HG02973 (cell line): Measurements from ENCODE around the gene BAD.

ENCODE experiments used
- ATAC-seq: cut with Tn5 transposase; IDR thresholded peaks from one replicate; pipeline ENCODE4 v1.9.1; 2021; ENCODE audit warnings: moderate library complexity; ENCODE audit not compliant: unreplicated experiment

Gene BAD

GRCh38 chr11:64261556-64262080, 22.8 kb downstream of the BAD start:
- no peak for ATAC-seq

DNA sequence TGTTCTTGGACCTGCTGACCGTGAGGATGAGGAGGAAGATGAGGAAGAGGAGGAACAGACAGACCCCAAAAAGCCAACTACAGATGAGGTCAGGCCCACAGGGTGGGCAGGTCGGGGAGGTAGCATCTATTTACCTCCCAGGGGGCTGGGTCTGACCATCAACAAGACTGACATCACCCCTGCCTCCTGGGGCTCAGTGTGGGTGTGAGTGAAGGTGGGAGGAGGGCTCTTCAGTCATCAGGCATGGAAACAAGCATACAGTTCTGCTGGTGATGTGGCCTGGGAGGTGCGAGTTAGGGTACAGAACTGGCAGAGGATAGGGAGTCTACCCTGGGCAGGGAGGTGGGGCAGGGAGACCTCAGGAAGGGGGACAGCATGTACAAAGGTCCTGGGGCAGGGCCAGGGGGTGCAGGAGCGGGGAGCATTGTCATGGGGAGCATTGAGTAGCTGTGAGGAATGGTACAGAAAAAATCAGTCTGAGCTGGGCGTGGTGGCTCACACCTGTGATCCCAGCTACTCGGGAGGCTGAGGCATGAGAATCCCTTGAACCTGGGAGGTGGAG, 24.2 kb downstream of the BAD start:
- no peak for ATAC-seq

DNA sequence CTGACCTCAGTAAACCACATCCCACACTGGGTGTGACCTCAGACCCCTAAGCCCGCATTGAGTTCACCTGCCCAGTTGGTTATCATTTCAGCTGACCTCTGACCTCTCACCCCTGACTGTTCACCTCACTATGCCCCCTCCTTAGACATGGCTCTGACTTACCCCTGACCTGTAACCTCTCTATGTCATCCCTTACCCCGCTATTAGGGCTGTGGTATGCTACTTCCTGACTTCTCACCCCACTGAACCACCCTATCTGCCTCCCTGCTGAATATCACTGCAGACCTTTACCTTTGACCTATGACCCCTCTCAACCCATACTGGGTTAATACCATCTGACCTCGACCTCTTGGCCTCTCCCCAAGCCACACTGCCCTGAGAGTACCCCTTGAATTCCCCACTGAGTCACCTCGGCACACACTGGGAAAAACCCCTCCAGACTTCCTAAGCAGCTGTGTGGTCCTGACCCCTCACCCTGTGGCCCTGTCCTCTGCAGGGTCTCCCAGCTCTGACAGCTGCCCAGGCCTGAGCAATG, 24.9 kb downstream of the BAD start:
- no peak for ATAC-seq

GRCh38 chr11:64258946-64259532, 25.4 kb downstream of the BAD start:
- no peak for ATAC-seq

- no peak for ATAC-seq
Measured at GRCh38 chr11:64258356-64258755, 26.1 kb downstream of the BAD start.

- ATAC-seq, result no peak
Measured at GRCh38 chr11:64256300-64256699, 28.2 kb downstream of the BAD start.

DNA sequence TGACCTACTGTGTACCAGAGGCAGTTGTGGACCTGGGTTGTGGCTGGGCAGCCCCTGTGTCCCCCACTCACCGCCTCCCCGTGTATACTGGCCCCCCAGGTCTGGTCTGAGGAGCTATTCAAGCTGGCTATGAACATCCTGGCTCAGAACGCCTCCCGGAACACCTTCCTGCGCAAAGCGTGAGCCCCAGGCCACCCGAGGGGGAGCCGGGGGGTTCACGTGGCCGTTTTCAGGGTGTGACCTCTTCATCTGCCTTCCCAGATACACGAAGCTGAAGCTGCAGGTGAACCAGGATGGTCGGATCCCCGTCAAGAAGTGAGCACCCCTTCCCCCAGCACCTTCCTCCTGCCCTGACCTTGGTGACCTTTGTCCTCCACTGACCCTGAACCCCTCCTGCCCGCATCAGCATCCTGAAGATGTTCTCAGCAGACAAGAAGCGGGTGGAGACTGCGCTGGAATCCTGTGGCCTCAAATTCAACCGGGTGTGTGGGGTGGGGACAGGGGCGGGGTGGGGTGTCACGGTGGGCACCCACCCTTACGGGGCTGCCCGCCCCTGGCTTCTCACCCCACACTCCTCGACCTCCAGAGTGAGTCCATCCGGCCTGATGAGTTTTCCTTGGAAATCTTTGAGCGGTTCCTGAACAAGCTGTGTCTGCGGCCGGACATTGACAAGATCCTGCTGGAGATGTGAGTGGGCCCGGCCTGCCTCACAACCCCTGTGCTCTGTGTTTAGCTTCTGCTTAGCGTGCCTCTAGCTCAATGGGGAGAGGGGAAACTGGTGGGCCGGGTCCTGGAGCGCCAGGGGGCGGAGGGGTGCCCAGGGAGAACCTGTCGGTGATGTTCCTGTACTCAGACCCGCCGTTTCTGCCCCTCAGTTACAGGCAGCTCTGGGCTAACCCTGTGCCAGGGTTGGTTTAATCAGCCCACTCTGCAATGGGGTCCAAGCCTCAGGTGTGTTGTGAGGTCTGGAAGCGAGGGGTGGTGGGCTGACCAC, 29.0 kb downstream of the BAD start:
- no peak for ATAC-seq

GRCh38 chr11:64254326-64254725, 30.1 kb downstream of the BAD start:
- ATAC-seq, result no peak

- ATAC-seq, result no peak
Measured at GRCh38 chr11:64253481-64253880, 31.0 kb downstream of the BAD start.

GRCh38 chr11:64253043-64253442, 31.4 kb downstream of the BAD start:
- no peak for ATAC-seq

GRCh38 chr11:64252003-64252872, 32.2 kb downstream of the BAD start:
- no peak for ATAC-seq

DNA sequence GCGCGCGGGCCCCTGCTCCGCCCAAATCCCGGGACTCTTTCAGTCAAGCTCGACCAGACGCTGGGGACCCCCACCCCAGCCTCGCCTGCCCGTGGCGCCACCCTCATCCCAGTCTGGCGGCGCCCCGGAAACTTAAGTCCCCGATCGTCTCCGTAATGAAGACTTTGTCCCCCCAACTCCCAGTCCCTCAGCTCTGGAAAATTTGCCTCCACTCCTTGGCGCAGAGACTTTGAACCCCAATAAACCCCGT, 32.8 kb downstream of the BAD start:
- ATAC-seq, result no peak

DNA sequence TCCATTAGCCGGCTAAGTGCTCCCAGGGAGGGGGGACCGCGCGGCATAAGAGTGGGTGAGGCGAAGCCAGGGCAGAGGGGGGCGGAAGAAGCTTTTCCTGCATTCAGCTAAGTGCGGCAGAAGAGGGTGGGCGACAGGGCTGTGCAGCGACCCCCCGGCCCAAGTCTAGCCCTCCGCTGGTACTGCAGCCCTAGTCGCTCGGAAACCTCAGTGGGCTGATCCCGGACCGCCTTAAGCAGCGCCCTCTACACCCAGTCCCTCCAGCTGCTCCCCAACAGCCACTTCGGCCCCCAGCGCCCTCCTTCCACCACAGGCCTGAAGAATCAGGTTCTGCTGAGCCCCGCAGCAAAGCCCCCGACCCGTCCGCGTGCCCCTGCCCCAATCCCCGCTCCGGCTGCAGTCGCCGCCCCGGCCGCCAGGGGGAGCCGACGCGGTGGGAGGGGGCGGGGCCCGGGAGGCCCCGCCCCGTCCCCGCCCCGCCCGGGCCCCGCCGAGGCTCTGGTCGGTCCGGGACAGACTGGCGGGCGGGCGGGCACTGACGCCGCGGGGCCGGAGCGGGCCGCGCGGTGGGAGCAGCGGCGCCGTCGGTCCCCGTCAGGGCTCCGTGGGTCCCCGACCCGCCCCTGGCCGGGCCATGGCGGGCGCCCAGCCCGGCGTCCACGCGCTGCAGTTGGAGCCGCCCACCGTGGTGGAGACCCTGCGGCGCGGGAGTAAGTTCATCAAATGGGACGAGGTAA, 33.3 kb downstream of the BAD start, which contains the start of gene PLCB3:
Gene PLCB3, plus strand, starts transcription at position 515 of the 737 bp plus-strand sequence. Its CDS starts 120 bp downstream, at position 635.
- no peak for ATAC-seq

DNA sequence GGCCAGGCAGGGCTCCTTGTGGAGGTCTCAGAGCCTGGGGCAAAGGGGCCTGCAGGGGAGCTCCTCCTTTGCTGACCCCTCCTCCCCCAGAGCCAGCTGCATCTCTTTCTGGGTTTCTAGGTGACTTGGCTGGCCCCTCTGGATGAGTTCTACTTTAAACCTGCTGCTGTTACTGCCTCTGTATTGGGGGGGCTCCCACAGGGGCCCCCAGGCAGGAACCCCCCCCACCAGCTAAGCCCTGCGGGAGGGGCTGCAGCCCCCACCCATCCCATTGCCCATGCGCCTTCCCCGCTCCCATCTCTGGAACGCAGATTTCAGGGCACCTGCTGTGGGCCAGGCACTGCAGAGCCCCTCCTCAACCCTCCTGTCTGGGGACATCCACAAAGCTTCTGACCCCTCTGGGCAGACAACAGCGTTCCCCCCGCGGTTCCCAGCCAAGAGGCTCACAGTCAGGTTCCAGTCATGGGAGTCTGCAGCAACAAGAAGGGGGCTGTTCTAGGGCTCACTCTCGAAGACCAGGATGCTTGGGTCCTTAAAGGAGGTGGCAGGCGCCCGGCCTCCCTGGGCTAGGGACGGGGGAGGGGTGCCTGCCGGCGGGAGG, 34.0 kb downstream of the BAD start:
- ATAC-seq, result no peak

GRCh38 chr11:64249563-64250414, 34.7 kb downstream of the BAD start:
- ATAC-seq, result no peak

DNA sequence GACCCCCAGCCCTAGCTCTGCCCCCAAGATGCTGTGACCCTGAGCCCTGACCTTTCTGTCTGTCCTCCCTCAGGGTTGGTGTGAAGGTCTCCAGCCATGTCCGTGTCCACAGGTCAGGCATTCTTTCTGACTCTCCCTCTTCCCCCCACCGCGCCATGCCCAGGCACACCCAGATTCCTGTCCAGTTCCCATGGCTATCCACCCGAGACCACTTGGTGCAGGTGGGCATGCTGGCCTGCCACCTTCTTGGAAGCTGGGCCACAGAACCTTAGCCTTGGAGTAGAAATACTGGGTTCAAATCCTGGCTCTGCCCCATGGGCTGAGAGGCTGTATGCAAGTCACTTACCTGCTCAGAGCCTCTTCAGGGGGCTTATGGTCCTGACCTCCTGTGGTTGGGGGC, 35.4 kb downstream of the BAD start:
- ATAC-seq, result no peak

DNA sequence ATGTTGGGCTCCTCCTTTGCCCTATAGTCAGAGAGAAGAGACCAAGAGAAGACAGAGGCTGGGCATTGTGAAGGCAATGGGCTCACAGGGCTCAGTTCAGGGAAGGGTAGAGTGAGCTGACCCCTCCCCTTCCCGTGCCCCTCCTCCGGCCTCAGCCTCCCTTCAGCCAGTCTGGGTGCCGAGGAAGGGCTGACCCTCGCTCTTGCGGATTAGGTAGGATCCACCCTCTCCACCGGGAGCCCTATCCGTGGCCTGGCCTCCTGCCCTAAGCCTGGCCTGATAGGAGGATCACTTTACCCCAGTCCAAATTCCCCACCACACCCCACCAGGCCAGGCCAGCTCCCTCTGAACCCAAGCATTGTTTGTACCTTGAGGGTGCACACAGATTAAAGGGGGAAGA, 35.9 kb downstream of the BAD start:
- ATAC-seq, result no peak

- ATAC-seq, result no peak
Measured at GRCh38 chr11:64247729-64248531, 36.5 kb downstream of the BAD start.
